HCT116 (cell line): Measurements from ENCODE around the gene DCTN2. TPM values are rescaled to one million over a fixed set of nuclear protein-coding genes. Genes with fewer than 3 reads are reported as not detected.

Experiments
- ATAC-seq: fragments of 200-7000 bp; cut with Tn5 transposase; 2 replicates; pipeline ENCODE4 v1.9.1; 2020; ENCODE audit warnings: mild to moderate bottlenecking, moderate library complexity
- BruUV-seq: library from RNA; stranded (reverse); fragments of 400-500 nt; replicated peaks from 2 replicates; lab custom pipeline; 2021; lab: Mats Ljungman, UMichigan
- CTCF ChIA-PET: fragments of 300-600 bp; sonication (Branson Sonifier 250); formaldehyde crosslinking; loops from one replicate; lab custom pipeline; 2021; ENCODE audit warnings: antibody characterized with exemption; lab: Charles Lee
- POLR2A ChIA-PET: fragments of 300-600, 350-600 bp; sonication (Branson Sonifier 250); formaldehyde crosslinking; loops from one replicate; lab custom pipeline; 2021; ENCODE audit warnings: antibody characterized with exemption; lab: Charles Lee
- RAD21 ChIA-PET, 2 experiments: fragments of 300-600 bp; sonication (Branson Sonifier 250); formaldehyde crosslinking; loops; one replicate each; lab custom pipeline; 2023; ENCODE audit warnings: low total read pairs in 2 of 2; ENCODE audit not compliant: uncharacterized antibody in 2 of 2, unreplicated experiment in 2 of 2, low non-redundant PET in 1 of 2; lab: Charles Lee
- DNase-seq: peaks from one replicate; pipeline ENCODE4 v3.0.0-alpha.2; 2010; ENCODE audit warnings: low read depth, low spot score
- H2AFZ ChIP-seq: fragments of 200-600 bp; shearing (Covaris generic), sonication (generic); 2 replicates; pipeline ENCODE4 v1.6.1; 2017; ENCODE audit warnings: low read depth, mixed run types, mixed read lengths, antibody characterized with exemption, low read length; ENCODE audit not compliant: poor library complexity, severe bottlenecking
- H3K27ac ChIP-seq: 2 replicates; pipeline ENCODE4 v1.5.1; 2012; ENCODE audit warnings: low read depth, low read length
- H3K27me3 ChIP-seq: fragments of 200-600 bp; sonication (generic); 2 replicates; pipeline ENCODE4 v1.6.1; 2016; ENCODE audit warnings: mixed run types, low read length, mixed read lengths; ENCODE audit not compliant: insufficient read depth
- H3K36me3 ChIP-seq, 2 experiments: fragments of 200-500 bp in 1 of 2; fragments of 200-600 bp in 1 of 2; sonication (Bioruptor generic) in 1 of 2; sonication (generic) in 1 of 2; 2 replicates each; pipeline versions ENCODE4 v1.5.1 to v1.6.1; 2014 to 2016; ENCODE audit warnings: low read length in 2 of 2, inconsistent platforms in 1 of 2, mixed read lengths in 1 of 2, mixed run types in 1 of 2; ENCODE audit not compliant: insufficient read depth in 2 of 2, control insufficient read depth in 1 of 2
- H3K4me1 ChIP-seq, 2 experiments: fragments of 200-600 bp in 1 of 2; sonication (generic) in 1 of 2; 2 replicates each; pipeline versions ENCODE4 v1.5.1 to v1.6.1; 2012 to 2017; ENCODE audit warnings: low read length in 2 of 2, inconsistent platforms in 1 of 2, mild to moderate bottlenecking in 1 of 2, mixed read lengths in 1 of 2, mixed run types in 1 of 2, moderate library complexity in 1 of 2; ENCODE audit not compliant: insufficient read depth in 2 of 2, control insufficient read depth in 1 of 2
- H3K4me2 ChIP-seq: fragments of 200-600 bp; sonication (generic); 2 replicates; pipeline ENCODE4 v1.6.1; 2017; ENCODE audit warnings: mixed run types, low read length, mixed read lengths
- H3K4me3 ChIP-seq, 2 experiments: fragments of 200-600 bp in 1 of 2; sonication (generic) in 1 of 2; replicated peaks in 1 of 2; 2 replicates each; pipeline ENCODE4 v1.5.1; 2011 to 2016; ENCODE audit warnings: low read length in 2 of 2, control low read depth in 1 of 2, low read depth in 1 of 2, mild to moderate bottlenecking in 1 of 2, mixed read lengths in 1 of 2, mixed run types in 1 of 2
- H3K79me2 ChIP-seq: fragments of 200-600 bp; sonication (generic); 2 replicates; pipeline ENCODE4 v1.6.1; 2017; ENCODE audit warnings: mild to moderate bottlenecking, mixed run types, low read length, moderate library complexity, mixed read lengths; ENCODE audit not compliant: insufficient read depth
- H3K9ac ChIP-seq: fragments of 200-600 bp; sonication (generic); 2 replicates; pipeline ENCODE4 v1.6.1; 2016; ENCODE audit warnings: low read length, mixed read lengths
- H3K9me2 ChIP-seq: fragments of 200-600 bp; sonication (generic), shearing (Covaris generic); 2 replicates; pipeline ENCODE4 v1.6.1; 2017; ENCODE audit warnings: mixed run types, mild to moderate bottlenecking, moderate library complexity; ENCODE audit not compliant: insufficient read depth
- H3K9me3 ChIP-seq, 2 experiments: fragments of 200-500 bp in 1 of 2; fragments of 200-600 bp in 1 of 2; sonication (Bioruptor generic) in 1 of 2; sonication (generic) in 1 of 2; 2 replicates each; pipeline ENCODE4 v1.6.1; 2014 to 2017; ENCODE audit warnings: low read length in 2 of 2, mixed read lengths in 2 of 2, inconsistent platforms in 1 of 2, low read depth in 1 of 2, mild to moderate bottlenecking in 1 of 2, mixed run types in 1 of 2, moderate library complexity in 1 of 2; ENCODE audit not compliant: control insufficient read depth in 1 of 2, insufficient read depth in 1 of 2
- H4K20me1 ChIP-seq: fragments of 200-600 bp; sonication (generic), shearing (Covaris generic); 2 replicates; pipeline ENCODE4 v1.6.1; 2017; ENCODE audit warnings: mixed run types, mild to moderate bottlenecking, moderate library complexity; ENCODE audit not compliant: insufficient read depth
- TCF7L2 ChIP-seq: IDR thresholded peaks from 2 replicates; pipeline ENCODE4 v1.7.0; 2011; ENCODE audit warnings: borderline replicate concordance, inconsistent platforms; ENCODE audit not compliant: insufficient read depth, insufficient read length; ENCODE audit errors: extremely low read depth
- intact Hi-C: fragments of 100-400 bp; cut with micrococcal nuclease; formaldehyde crosslinking; loops from 2 replicates; pipeline ENCODE4 v1.10.0; 2022
- total RNA-seq: library from RNA; stranded (reverse); gene quantifications from one replicate; pipeline ENCODE4 v1.2.1, GENCODE V29; 2021; ENCODE audit not compliant: unreplicated experiment
- TF ChIP-seq, protein P1 (sequence below): IDR thresholded peaks from 2 replicates; pipeline ENCODE4 v1.6.1; 2012; ENCODE audit warnings: low read depth
- TF ChIP-seq, protein P2 (sequence below): IDR thresholded peaks from 2 replicates; pipeline ENCODE4 v1.6.1; 2011; ENCODE audit warnings: mild to moderate bottlenecking, low read length, moderate library complexity; ENCODE audit not compliant: insufficient replicate concordance; ENCODE audit errors: extremely low read depth

Gene DCTN2
- total RNA-seq, 1 experiment from 2014 or later = 95.9 TPM

DNA sequence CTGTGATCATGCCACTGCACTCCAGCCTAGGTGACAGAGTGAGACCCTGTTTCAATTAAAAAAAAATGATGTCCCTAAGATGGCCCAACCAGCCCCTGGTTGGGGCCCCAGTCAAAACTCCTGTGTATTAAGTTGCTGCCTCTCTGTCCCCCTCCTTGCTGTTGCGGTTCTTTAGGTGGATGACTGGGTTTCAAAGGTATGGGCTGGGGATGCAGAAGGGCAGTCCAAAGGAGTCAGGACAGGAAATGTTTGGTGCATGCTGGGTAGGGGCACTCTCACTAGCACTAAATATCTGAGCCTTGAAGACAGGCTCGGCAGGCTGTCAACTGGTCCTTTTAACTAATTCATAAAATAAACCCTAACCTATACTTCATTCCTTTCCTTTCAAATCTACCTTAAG is 32.0 kb upstream of the DCTN2 start:
- RAD21 ChIA-PET = no interaction called here
- ATAC-seq (no peak), DNase-seq (no peak)
- intact Hi-C loops = no loop called here
- H3K27ac ChIP-seq = no peak overlapping the region
- peaks cover 0 to 8% of the 10 kb centered on the region in 2 experiments; a peak in 3 of 4 replicates for H3K36me3 ChIP-seq
- H3K79me2 ChIP-seq = no peaks in the 10 kb centered on the region
- no peaks in the 10 kb centered on the region for H4K20me1 ChIP-seq
- POLR2A ChIA-PET = no interaction called here
- no peaks in the 10 kb centered on the region for H3K27me3 ChIP-seq
- H3K4me1 ChIP-seq = no peaks in the 10 kb centered on the region
- CTCF ChIA-PET = no interaction called here
- no peak overlapping the region for H2AFZ ChIP-seq
- H3K4me2 ChIP-seq = no peak overlapping the region
- no peak for TF ChIP-seq TCF7L2
- TF ChIP-seq, protein P1, sequence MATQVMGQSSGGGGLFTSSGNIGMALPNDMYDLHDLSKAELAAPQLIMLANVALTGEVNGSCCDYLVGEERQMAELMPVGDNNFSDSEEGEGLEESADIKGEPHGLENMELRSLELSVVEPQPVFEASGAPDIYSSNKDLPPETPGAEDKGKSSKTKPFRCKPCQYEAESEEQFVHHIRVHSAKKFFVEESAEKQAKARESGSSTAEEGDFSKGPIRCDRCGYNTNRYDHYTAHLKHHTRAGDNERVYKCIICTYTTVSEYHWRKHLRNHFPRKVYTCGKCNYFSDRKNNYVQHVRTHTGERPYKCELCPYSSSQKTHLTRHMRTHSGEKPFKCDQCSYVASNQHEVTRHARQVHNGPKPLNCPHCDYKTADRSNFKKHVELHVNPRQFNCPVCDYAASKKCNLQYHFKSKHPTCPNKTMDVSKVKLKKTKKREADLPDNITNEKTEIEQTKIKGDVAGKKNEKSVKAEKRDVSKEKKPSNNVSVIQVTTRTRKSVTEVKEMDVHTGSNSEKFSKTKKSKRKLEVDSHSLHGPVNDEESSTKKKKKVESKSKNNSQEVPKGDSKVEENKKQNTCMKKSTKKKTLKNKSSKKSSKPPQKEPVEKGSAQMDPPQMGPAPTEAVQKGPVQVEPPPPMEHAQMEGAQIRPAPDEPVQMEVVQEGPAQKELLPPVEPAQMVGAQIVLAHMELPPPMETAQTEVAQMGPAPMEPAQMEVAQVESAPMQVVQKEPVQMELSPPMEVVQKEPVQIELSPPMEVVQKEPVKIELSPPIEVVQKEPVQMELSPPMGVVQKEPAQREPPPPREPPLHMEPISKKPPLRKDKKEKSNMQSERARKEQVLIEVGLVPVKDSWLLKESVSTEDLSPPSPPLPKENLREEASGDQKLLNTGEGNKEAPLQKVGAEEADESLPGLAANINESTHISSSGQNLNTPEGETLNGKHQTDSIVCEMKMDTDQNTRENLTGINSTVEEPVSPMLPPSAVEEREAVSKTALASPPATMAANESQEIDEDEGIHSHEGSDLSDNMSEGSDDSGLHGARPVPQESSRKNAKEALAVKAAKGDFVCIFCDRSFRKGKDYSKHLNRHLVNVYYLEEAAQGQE = no peak
- TF ChIP-seq, protein P2, sequence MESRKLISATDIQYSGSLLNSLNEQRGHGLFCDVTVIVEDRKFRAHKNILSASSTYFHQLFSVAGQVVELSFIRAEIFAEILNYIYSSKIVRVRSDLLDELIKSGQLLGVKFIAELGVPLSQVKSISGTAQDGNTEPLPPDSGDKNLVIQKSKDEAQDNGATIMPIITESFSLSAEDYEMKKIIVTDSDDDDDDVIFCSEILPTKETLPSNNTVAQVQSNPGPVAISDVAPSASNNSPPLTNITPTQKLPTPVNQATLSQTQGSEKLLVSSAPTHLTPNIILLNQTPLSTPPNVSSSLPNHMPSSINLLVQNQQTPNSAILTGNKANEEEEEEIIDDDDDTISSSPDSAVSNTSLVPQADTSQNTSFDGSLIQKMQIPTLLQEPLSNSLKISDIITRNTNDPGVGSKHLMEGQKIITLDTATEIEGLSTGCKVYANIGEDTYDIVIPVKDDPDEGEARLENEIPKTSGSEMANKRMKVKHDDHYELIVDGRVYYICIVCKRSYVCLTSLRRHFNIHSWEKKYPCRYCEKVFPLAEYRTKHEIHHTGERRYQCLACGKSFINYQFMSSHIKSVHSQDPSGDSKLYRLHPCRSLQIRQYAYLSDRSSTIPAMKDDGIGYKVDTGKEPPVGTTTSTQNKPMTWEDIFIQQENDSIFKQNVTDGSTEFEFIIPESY = no peak
- H3K9me2 ChIP-seq = no peaks in the 10 kb centered on the region
- H3K9ac ChIP-seq = no peak overlapping the region
- BruUV-seq = no TSS peak
- no peak overlapping the region for H3K4me3 ChIP-seq
- no peaks in the 10 kb centered on the region for H3K9me3 ChIP-seq
